Upper lobe of right lung (tissue), 1 donor: ENCODE data around the gene SLC1A7. TPM values are rescaled to one million over a fixed set of nuclear protein-coding genes. Genes with fewer than 3 reads are reported as not detected.

ENCODE experiments used
- ATAC-seq: fragments of 200-7000 bp; cut with Tn5 transposase; one replicate; pipeline ENCODE4 v1.9.1; 2020; ENCODE audit warnings: mild to moderate bottlenecking, moderate library complexity
- DNase-seq: peaks from one replicate; pipeline ENCODE4 v3.0.0-alpha.2; 2020
- H3K27ac ChIP-seq: fragments of 200-600 bp; one replicate; pipeline ENCODE4 v1.8.0; 2022
- H3K27me3 ChIP-seq: fragments of 200-600 bp; one replicate; pipeline ENCODE4 v1.8.0; 2022; ENCODE audit warnings: mild to moderate bottlenecking
- H3K36me3 ChIP-seq: fragments of 200-600 bp; one replicate; pipeline ENCODE4 v1.8.0; 2022
- H3K4me1 ChIP-seq: fragments of 200-600 bp; one replicate; pipeline ENCODE4 v1.8.0; 2022
- H3K4me3 ChIP-seq: fragments of 200-600 bp; one replicate; pipeline ENCODE4 v1.8.0; 2022; ENCODE audit warnings: mild to moderate bottlenecking
- H3K9me3 ChIP-seq: fragments of 200-600 bp; one replicate; pipeline ENCODE4 v1.8.0; 2022
- CTCF ChIP-seq: fragments of 200-600 bp; IDR thresholded peaks from one replicate; pipeline ENCODE4 v1.8.0; 2022; ENCODE audit warnings: antibody characterized with exemption
- intact Hi-C: fragments of 100-400 bp; cut with DNase I; formaldehyde crosslinking; loops from one replicate; pipeline ENCODE4 v1.11.0; 2022
- total RNA-seq: library from RNA; stranded (reverse); fragmentation: NEBNext Ultra II Directional; extraction: Animal tissue kit (Norgen Biotek cat#: 25700); gene quantifications from one replicate; pipeline ENCODE4 v1.2.1, GENCODE V29; 2021
- donor health status: DM: no; HTN: yes; CAD: no; lungs with severe emphysema.

Gene SLC1A7
- total RNA-seq, 1 donor from 2014 or later, result 0.26 TPM

DNA sequence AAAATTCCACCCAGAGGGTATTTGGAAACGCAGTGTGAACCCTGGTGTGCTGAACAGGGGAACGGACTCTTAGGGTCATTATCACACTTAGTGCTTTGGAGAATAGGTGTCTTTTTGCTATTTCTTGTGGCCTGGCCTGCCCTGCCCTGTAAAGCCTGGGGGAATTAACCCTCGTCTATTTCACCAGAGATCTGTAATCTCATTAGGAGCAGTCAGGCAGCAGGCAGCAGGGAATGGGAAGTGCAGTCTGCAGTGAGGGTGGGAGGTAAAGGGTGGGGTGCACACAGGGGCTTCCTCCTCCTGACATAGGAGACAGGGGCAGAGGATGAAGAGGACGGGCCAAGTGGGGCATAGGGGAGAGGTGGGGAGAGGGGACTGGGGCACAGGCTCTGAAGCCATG is 1.1 kb upstream of the SLC1A7 start:
- H3K27ac ChIP-seq, result no peak overlapping the region
- H3K4me3 ChIP-seq, result no peak overlapping the region
- no peaks in the 10 kb centered on the region for H3K27me3 ChIP-seq
- TF ChIP-seq CTCF, result no peak
- intact Hi-C loops, result no loop called here
- H3K4me1 ChIP-seq, result peaks cover 34% of the 10 kb centered on the region
- ATAC-seq (no peak), DNase-seq (no peak)
- no peaks in the 10 kb centered on the region for H3K36me3 ChIP-seq
- H3K9me3 ChIP-seq, result no peaks in the 10 kb centered on the region

DNA sequence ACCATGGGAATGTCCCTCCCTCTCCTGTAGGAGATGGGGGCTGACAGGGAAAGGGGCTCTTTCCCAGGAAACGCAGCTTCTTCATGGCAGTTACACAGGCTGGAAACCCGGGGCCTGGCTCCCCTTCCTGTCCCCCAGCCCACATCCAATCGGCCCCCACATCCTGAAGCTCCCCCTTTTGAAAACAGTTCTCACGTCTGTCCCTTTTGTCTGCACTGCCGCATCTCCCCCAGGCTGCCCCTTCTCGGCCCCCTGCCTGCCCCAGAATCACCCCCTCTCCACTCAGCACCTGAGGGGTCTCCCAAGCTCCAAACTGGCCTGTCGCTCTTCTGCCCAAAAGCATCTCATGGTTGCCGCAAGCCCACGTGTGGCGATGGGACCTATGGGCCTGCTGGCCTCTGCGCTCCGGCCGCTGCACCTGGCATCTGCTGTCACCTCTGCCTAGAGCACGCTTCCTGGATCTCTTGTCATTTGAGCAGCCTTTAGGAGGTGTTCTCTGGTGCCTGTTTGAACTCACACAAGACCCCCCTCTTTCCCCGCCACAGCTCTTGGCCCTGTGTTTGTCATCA is 867 bp downstream of the SLC1A7 start:
- no peaks in the 10 kb centered on the region for H3K9me3 ChIP-seq
- DNase-seq (no peak), ATAC-seq (no peak)
- peaks cover 25% of the 10 kb centered on the region for H3K4me1 ChIP-seq
- no peaks in the 10 kb centered on the region for H3K27me3 ChIP-seq
- no peak overlapping the region for H3K4me3 ChIP-seq
- no peaks in the 10 kb centered on the region for H3K36me3 ChIP-seq
- TF ChIP-seq CTCF, result no peak
- H3K27ac ChIP-seq, result no peak overlapping the region
- intact Hi-C loops, result no loop called here

DNA sequence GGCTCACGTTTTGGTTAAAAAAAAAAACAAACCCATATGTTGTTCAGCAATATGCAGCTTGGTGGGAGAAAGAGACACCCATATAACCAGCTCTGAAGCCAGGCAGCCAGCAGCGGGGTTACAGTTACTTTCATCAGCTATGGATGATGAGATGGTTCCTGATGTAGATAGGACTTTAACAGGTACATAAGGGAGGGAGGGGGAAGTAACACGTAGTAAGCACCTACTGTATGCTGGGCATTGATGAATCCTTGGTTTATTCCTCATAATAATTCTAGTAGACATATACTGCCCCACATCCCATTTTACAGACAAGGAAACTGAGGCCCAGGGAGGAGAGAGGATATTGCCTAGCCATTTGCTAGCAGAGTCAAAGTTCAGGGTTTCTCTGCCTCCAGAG is 2.0 kb downstream of the SLC1A7 start:
- ATAC-seq, result no peak
- H3K27ac ChIP-seq, result no peak overlapping the region
- intact Hi-C loops, result no loop called here
- no peaks in the 10 kb centered on the region for H3K27me3 ChIP-seq
- H3K4me3 ChIP-seq, result no peak overlapping the region
- no peak for DNase-seq
- H3K9me3 ChIP-seq, result no peaks in the 10 kb centered on the region
- H3K4me1 ChIP-seq, result peaks cover 16% of the 10 kb centered on the region
- no peaks in the 10 kb centered on the region for H3K36me3 ChIP-seq
- TF ChIP-seq CTCF, result no peak

DNA sequence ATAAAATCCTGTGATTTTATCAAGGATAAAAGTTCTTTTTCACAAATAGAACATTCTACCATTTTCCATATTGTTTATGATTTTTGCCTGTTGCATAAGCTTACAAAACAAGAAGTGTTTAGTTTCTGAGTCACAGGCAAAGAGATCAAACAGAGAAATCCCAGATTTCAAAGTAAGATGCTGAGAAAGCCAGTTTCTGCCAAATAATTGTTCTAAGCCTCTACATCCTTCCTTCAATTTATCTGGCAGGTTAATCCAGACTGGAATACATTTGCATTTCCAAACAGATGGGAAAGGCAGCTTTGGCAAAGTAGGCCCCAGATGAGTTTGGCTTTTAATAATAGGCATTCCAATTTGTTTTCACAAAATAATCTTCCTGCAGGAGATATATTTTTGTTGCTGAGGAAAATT is 2.5 kb downstream of the SLC1A7 start:
- Histone ChIP-seq H3K4me3 (no peak overlapping the region), H3K27ac (no peak overlapping the region), H3K27me3 (no peaks in the 10 kb centered on the region), H3K36me3 (no peaks in the 10 kb centered on the region), H3K4me1 (peaks cover 17% of the 10 kb centered on the region), H3K9me3 (no peaks in the 10 kb centered on the region)
- intact Hi-C loops, result no loop called here
- DNase-seq, result no peak
- TF ChIP-seq CTCF, result no peak
- no peak for ATAC-seq

GRCh38 chr1:53138991-53139884 is 3.2 kb downstream of the SLC1A7 start:
- H3K27ac ChIP-seq, result peak overlapping the region; percentile 3

More at GRCh38 chr1:53138991-53139884, 3.2 kb downstream of the SLC1A7 start:
- ATAC-seq (no peak), DNase-seq (no peak)
- H3K4me1 ChIP-seq, result peaks cover 18% of the 10 kb centered on the region
- intact Hi-C loops, result no loop called here
- no peak for TF ChIP-seq CTCF
- H3K36me3 ChIP-seq, result no peaks in the 10 kb centered on the region
- no peaks in the 10 kb centered on the region for H3K9me3 ChIP-seq
- no peaks in the 10 kb centered on the region for H3K27me3 ChIP-seq
- H3K4me3 ChIP-seq, result no peak overlapping the region
